HG03095 (cell line): ENCODE results near the gene ULK3.
A peak's percentile ranks its signal among the peaks of the same experiment; 100 is the strongest.

Experiments used
- ATAC-seq: cut with Tn5 transposase; IDR thresholded peaks from one replicate; pipeline ENCODE4 v1.9.1; 2021; ENCODE audit warnings: moderate library complexity; ENCODE audit not compliant: unreplicated experiment

Gene ULK3

DNA sequence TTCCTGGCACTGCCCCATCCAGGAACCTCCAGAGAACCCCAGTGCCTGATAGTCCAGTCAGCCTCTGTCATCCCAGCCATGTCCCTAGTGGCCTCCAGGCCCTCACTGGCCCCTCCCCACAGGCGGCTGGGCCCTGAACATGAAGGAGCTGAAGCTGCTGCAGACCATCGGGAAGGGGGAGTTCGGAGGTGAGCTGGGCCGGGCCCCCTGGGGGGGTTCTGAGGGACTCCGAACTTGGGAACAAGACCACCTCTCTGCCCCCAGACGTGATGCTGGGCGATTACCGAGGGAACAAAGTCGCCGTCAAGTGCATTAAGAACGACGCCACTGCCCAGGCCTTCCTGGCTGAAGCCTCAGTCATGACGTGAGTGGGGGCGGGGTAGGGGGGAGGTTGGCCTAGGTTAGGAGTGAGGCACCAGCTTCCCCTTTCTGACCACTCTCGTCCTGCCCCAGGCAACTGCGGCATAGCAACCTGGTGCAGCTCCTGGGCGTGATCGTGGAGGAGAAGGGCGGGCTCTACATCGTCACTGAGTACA lies 42.3 kb downstream of the ULK3 start:
- ATAC-seq = no peak

DNA sequence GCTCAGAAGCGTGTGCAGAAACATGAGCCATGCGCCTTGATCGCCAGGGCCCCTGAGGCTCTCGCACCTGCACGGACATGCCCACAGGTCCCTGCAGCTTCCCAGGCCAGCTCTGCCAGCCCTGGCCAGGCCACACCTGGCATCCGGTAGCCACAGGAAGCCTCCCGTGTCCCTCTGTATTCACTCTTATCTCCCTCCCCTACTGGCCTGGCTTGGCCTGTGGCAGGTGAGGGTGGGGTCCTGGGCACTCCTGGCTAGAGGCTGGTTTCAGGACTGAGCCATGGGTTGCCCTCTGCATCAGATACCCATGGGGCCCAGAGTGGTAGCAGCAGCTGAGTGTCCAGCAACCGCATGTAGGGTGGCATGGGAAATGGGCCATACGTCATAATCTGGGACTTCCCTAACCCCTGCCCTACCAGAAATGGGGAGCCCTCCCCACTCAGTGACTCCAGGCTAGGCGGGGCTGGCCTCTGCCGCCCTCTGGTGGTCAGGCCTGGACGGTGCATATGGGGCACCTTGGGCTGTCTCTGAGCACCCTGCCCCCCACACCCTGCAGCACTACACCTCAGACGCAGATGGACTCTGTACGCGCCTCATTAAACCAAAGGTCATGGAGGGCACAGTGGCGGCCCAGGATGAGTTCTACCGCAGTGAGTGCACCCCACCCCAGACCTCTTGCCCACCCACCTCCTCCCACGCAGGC lies 42.9 kb downstream of the ULK3 start:
- peak; percentile 66 for ATAC-seq

DNA sequence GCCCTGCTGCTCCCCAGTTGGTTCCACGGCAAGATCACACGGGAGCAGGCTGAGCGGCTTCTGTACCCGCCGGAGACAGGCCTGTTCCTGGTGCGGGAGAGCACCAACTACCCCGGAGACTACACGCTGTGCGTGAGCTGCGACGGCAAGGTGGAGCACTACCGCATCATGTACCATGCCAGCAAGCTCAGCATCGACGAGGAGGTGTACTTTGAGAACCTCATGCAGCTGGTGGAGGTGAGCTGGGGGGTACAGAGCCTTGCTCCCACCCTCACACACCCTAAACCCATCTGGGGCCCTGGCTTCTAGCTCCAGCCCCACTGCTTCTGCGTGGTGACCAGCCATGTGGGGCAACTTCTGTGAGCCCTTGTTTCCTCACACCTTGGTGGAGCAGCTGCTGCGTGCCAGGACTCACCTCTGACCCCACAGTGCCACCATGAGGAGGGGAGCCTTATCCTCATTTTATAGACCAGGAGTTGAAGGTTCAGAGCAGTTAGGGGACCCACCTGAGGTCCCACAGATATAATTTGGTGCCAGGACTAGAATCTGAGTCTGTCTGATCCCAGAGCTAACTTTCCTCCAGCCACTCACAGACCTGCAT lies 43.6 kb downstream of the ULK3 start:
- no peak for ATAC-seq

DNA sequence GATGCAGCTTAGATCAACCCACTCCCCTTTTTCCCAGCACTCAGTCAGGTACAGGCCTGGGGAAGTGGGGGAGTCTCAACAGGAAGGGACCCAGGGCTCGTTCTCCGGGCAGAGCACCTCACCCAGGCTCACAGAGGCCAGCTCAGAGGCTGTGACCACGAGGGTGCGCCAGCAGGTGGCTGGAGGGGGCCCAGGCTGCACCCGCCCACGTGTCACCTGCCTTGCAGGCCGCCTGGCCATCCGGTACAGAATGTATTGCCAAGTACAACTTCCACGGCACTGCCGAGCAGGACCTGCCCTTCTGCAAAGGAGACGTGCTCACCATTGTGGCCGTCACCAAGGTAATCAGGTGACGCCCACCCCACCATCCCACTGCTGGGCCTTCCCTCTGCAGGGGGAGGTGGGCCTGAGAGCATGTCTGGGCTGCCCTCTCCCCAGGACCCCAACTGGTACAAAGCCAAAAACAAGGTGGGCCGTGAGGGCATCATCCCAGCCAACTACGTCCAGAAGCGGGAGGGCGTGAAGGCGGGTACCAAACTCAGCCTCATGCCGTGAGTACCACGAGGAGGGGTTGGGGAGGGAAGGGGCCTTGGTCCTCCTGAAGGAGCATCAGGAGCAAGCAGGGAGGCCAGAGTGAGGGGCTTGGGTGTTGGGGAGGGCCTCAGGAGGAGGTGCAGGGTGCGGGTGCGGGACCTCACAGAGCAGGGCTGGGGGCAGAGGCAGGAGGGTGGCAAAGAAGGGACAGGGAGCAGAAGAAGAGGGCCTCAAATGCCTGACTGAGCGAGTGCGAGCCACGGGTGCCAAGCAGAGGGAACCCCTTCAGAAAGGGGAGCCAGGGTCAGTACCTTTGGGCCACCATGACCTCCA lies 44.3 kb downstream of the ULK3 start:
- ATAC-seq = no peak

DNA sequence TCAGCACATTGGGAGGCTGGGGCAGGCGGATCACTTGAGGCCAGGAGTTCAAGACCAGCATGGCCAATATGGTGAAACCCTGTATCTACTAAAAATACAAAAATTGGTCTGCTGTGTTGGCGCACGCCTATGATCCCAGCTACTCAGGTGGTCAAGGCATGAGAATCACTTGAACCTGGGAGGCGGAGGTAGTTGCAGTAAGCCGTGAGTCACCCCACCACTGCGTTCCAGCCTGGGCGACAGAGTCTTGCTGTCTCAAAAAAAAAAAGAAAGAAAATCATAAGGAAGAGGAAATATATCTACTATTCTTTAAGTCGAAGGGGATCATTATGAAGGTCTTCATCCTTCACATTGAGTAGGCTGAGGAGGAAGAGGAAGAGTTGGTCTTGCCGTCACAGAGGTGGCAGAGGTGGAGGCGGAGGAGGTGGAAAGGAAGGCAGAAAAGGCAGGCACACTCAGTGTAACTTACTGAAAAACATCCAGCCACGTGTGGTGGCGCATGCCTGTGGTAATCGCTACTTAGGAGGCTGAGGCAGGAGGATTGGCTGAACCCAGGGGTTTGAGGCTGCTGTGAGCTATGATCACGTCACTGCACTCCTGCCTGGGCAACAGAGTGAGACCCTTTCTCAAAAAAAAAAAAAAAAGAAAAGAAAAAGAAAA lies 46.9 kb downstream of the ULK3 start:
- ATAC-seq = no peak

DNA sequence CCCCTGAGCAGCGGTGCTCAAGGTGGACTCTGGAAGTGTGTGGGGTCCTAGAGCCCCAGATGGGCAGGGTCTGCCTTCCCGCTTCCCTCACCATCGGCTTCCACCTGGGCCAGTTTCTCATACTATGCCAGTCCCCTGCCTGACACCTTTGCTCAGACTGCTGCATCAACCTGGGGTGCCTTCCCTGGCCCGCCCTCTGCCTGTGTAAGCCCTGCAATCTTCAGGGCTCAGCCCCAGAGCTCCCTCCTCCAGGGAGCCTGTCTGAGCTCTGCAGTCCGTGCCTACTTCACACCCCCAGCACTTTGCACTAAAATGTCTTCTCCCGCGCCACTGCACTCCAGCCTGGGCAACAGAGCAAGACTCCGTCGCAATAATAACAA lies 48.0 kb downstream of the ULK3 start:
- no peak for ATAC-seq

DNA sequence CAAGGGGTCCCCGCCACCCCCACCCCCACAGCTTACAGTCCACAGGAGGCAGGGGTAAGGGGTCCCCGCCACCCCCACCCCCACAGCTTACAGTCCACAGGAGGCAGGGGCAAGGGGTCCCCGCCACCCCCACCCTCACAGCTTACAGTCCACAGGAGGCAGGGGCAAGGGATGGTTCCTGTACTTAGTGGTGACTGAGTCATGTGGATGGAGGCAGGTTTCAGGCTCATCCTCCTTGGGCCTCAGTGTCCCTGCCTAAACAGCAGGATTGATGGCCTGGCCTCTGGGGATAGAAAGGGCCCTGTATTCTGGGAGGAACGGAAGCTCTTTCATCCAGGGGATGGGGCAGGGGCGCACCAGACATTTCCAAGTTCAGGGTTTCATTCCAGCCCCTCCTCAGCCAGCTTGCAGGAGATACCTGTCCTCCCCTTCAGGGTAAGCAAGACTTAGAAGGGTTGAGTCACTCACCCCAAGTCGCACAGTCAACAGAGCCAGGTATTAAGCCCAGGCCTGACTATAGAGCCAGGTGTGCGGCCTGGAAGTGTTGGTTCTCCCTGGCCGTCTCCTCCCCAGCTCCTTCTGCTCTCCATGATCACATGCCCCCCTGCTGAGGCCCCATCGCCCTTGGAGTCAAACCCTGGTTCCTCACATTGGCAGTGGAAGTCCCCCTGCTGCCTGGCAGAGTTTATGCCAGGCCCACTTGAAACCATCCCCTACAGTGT lies 48.5 kb downstream of the ULK3 start:
- ATAC-seq = no peak

DNA sequence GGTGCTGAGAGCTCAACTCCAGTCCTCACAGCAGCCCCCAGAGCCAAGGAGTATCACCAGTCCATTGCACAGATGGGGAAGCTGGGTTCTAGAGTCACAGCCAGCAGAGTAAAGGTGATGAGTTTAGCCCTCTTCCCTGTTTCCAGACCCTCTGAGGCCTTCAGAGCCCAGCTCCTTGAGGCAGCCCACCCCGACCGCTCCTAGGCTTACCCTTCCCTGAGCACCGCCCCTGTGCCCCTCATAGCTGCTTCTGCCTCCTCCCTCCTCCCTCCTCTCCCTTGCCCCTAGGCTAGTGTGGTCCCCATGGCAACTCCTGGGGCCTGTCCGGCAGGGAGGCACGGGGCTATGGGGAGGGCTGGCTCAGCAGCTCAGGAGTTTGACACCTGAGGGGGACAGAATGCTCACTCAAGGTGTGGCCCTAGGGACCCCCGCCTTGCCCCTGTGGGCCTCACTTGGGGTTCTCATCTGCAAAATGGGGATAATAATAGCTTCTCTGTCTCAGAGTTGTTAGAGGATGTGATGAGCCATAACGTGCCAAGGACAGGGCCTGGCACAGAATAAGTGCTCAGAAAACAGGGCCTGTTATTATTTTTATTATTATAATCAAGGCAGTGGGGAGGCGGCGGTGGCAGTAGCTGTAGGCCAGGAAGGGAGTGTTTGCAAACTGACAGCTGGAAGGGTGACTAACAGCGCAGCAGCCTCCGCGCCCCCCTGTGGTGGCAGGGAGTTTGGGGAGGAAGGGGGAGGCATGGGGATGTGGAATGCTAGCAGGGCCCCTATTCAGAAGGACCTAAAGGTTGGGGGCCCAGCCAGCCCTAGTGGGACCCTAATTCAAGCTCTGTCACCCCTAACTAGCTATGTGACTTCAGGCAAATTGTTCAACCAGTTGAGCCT lies 49.6 kb downstream of the ULK3 start:
- no peak for ATAC-seq

DNA sequence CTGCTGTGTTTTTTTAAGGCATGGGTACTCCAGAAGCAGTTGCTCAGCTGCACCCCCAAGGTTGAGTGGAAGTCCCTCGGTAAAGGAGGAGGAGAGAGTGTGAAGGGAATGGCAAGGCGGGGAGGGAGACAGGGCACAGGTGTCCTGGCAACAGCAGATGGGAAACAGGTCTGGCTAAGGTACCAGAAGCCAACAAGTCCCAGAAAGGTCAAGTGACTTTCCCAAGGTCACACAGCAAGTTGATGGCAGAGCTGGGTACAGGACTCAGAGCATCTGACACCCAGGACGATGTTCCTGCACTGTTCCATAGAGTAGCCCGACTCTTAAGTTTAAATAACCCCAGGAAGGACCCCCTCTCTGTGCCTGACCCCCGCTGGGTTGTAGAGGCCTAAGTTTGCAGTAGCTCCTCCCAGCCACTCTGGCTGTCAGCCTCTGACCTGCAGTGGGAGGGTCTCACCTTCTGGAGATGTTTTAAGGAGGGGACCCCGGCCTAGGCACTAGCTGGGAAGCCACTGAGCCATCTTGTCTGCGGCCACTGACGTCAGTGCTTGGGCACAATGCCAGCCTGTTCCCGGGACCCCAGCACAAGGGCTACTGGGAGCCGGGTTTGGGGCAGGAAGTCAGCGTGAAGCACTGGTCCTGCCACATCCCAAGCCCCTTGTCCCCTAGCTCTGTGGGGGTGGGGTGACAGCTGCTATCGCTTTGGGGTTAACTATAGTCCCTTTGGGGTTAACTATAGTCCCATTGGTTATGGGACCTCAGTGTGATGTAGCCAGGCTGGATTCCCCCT lies 50.5 kb downstream of the ULK3 start:
- ATAC-seq = no peak

DNA sequence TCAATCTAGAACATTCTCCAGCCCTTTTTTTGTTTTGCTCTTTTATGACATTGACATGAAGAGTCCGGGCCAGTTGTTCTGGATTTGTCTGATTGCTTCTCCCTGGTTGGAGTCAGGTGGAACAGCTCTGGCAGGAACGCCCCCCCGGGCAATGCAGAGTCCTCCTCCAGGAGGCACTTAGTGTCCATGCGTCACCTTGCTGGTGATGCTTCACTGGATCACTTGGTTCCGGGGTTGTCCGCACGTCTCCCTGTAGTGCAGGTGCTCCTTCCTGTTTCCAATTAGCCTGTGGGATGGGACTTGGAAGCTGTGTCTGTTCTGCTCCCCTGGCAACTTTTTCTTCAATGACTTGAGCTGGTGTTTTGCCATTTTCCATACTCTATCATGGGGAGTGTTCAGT lies 51.3 kb downstream of the ULK3 start:
- ATAC-seq = no peak

DNA sequence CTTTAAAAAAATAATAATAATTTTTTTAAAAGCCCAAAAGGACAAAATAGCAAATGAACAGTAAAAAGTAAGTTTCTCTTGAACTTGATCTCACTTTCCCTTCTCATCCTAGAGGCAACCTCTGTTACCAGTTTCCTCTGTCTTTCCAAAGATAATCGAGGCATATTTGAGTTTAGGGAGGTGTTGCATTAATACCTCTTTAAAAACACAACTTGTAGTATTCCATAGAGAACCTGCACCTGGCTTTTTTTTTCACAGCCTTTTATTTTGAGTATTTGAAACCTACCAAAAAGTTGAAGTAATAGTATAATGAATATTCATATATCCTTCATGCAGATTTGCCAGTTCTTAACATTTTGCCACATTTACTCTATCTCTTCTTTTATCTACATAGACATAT lies 51.9 kb downstream of the ULK3 start:
- no peak for ATAC-seq

DNA sequence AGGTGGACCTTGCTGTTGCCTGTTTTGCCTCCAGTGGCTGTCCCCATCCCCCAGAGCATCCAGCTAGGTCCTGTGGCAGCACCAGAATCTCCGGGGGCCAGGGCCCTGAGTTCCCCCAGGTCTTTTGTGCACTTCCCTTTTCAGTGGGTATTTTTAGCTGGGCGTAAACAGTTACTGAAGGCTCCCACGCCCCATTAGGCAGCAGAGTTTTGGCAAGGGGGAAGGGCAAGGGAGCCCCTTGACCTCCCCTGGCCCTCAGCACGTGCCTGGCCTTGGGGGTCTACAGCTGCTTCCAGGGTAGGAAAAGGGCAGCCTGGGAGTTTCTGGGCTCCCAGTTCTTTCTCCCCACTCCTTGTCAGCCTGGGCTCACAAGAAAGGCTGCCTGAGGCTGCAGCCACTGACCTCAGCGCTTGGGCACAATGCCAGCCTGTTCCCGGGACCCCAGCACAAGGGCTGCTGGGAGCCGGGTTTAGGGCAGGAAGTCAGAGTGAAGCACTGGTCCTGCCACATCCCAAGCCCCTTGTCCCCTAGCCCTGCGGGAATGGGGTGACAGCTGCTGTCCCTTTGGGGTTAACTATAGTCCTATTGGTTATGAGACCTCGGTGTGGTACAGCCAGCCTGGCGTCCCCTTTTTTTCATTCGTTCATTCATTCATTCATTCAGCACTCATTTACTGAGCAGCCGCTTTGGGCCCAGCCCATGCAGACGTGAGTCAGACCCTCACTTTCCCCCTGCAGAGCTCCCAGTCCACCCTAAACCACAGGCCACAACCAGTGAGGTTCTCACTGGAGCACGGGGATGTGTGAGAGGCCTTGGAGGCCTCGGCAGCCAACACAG lies 52.7 kb downstream of the ULK3 start:
- no peak for ATAC-seq

DNA sequence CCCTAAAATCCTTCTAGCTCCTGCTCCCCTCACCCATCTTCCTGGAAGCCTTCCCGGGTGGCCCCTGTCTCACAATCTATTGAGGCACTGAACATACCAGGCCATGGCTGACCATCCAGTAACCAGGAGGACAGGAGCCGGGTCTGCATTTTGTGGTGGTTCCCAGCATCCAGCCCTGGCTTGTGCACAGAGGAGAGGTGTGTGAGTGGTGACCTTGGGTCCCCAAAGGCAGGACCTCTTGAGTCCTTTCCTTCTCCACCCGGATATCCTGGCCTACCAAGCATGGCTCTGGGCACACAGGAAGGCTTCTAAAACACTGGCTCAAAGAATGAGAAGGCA lies 53.2 kb downstream of the ULK3 start:
- no peak for ATAC-seq

DNA sequence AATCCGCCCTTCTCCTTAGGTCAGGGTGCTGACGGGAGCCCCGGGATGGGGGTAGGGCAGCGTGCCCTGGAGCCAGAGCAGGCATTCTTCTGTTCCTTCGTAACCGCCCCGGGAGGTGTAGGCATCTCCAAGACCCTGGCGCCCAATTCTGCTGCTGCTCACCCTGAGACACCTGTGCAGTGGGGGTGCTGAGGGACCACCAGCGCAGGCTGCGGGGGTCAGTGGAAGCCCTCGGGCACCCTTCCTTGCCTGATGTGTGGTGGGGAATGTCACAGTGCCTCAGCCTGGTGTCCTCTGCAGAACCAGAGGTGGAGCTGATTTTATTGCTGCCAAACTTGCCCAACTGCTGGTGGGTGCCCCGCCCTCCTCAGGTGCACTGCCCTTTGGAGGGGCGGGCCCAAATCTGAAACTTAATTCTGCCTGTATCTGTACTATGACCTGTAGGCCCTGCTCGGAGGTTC lies 53.8 kb downstream of the ULK3 start:
- ATAC-seq = no peak

DNA sequence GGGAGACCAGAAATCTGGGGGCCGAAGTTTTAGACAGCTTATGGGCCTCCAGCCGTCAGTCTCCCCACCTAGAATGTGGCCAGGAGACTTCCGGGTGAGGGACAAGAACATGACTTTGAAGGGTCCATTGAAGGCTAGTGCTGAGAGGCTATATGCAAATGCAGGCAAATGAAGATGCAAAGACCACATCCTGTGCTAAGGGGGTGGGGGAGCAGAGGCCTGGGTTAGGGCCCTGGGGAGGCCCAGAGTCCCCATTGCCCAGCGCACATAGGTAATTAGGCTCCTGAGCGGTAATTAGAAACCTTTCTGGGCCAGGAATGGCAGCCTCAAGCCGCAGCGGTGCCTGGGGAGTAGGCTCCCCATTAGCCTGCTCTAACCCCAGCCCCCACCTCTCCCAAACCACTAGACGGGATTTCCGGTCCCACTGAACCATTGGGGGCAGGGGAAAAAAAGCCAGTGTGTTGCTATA lies 54.2 kb downstream of the ULK3 start:
- no peak for ATAC-seq

DNA sequence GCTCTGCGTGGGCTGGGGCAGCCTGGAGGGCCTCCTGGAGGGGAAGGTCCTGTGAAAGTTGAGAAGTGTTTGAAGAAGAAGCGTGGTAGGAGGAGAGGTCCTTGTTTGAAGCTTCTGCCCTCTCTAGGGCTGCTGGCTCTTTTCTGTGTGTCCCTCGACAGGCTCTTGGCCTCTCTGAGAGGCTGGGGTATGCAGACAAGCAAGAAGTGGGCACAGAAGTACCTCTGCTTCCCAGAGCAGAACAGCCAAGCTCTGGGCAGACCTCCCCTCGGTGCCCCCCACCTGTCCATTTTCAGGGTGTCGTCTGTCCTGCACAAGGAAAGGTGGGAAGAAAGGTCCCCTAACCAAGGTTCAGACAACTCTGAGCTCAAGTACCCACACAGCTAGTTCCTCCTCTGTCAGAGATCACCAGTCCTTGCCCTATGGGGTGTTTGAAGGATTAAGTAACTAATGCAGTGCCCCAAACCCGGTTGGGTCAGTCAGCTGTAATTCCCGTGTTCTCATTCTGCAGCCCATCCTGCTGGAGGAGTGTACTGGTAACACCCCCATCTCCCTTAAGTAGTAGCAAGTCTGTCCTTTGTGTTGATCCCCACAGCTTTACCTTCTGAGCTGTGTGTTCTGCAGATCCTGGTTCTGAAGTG lies 54.8 kb downstream of the ULK3 start:
- ATAC-seq = no peak

DNA sequence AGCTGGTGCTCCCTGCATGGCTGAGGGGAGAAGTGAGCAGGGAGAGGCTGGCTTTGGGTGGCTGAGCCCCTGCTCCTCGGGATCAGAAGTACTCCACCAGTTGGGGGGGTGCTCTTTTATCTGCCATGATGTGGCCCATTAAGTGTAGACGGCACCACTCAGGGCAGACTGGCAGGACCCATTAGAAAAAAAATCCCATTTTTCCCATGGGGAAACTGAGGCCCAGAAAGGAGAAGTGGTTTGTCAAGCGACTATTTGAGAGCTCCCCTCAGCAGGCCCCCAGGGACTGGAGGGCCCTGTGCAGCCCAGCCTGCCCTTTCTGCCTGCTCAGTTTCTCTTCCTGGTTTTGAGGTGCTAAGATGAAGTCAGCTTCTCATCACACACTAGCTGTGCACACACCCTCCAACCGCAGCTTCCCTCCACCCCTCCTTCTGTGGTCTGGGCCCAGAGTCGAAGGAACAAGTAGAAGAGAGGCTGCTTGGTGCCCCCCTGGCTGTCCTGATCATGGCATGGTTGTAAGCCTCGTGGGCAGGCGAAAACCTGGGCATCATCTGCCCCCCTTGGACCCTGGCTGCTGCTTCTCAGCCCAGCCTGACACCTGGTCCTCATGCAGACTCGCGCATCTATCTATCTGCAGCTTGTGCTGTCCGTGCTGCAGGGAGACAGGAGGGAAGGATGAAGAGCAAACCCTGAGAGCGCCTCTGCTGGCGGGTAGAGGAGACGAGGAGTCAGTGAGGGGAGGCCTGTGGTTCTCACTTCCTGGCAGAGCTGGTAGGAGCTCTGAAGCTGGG lies 55.5 kb downstream of the ULK3 start:
- ATAC-seq = peak; percentile 43
